ENCODE results near the gene DHX30.
"Not testable (repeated sequence)": the region's sequence is repeated elsewhere in the genome, so short reads cannot be mapped to it uniquely, and the experiment has no call there.

DHX30 gene, protein sequence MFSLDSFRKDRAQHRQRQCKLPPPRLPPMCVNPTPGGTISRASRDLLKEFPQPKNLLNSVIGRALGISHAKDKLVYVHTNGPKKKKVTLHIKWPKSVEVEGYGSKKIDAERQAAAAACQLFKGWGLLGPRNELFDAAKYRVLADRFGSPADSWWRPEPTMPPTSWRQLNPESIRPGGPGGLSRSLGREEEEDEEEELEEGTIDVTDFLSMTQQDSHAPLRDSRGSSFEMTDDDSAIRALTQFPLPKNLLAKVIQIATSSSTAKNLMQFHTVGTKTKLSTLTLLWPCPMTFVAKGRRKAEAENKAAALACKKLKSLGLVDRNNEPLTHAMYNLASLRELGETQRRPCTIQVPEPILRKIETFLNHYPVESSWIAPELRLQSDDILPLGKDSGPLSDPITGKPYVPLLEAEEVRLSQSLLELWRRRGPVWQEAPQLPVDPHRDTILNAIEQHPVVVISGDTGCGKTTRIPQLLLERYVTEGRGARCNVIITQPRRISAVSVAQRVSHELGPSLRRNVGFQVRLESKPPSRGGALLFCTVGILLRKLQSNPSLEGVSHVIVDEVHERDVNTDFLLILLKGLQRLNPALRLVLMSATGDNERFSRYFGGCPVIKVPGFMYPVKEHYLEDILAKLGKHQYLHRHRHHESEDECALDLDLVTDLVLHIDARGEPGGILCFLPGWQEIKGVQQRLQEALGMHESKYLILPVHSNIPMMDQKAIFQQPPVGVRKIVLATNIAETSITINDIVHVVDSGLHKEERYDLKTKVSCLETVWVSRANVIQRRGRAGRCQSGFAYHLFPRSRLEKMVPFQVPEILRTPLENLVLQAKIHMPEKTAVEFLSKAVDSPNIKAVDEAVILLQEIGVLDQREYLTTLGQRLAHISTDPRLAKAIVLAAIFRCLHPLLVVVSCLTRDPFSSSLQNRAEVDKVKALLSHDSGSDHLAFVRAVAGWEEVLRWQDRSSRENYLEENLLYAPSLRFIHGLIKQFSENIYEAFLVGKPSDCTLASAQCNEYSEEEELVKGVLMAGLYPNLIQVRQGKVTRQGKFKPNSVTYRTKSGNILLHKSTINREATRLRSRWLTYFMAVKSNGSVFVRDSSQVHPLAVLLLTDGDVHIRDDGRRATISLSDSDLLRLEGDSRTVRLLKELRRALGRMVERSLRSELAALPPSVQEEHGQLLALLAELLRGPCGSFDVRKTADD

DNA sequence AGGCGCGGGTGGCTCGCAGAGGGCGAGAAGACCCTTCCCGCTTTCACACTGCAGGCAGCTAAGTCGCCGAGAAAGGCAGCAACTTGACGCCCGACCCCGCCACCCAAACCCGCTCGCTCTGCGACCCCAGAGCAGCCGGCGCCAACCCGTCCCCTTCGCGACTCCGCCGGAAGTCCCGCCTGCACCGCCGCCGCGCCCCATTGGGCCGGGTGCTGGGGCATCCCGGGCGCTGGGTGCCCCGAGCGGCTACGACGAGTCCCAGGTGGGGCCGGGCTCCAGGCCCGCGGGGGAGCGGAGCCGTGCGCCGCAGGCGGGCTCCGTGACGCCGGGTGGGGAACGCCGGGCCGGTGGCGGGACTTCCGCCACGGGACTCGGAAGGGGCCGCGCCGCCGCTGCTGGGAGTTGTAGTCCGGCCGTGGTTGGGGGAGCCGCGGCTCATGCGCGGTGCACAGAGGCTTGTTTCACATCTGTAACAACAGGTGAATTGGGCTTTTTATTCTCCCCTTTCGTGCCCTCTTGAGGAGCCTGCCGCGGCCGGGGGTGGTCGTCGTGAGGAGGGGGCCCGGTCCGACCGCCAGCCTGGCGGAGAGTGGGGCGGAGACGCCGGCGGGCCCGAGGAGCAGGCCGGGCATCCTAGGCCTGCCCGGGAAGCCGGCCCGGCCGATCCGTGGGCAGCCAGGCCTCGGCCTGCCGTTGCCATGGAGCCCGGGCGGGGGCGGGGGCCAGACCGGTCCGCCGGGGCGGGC is at the start of gene DHX30:
TSS of gene DHX30 (plus strand) at position 405 of the 746 bp plus-strand sequence. CDS start 7,546 bp downstream, outside the sequence.
- peak within 1 kb of the TSS; percentile 99 for H3K27ac ChIP-seq
- ChIA-PET POLR2A (ENCODE audit: low non-redundant PET) (no interaction called here), CTCF (interaction anchor here (0.6 kb wide), 2 partner anchors 18 to 196 kb away, joined by 4 to 6 read pairs; no protein-coding TSS in a partner anchor)
- TF ChIP-seq, protein P1, sequence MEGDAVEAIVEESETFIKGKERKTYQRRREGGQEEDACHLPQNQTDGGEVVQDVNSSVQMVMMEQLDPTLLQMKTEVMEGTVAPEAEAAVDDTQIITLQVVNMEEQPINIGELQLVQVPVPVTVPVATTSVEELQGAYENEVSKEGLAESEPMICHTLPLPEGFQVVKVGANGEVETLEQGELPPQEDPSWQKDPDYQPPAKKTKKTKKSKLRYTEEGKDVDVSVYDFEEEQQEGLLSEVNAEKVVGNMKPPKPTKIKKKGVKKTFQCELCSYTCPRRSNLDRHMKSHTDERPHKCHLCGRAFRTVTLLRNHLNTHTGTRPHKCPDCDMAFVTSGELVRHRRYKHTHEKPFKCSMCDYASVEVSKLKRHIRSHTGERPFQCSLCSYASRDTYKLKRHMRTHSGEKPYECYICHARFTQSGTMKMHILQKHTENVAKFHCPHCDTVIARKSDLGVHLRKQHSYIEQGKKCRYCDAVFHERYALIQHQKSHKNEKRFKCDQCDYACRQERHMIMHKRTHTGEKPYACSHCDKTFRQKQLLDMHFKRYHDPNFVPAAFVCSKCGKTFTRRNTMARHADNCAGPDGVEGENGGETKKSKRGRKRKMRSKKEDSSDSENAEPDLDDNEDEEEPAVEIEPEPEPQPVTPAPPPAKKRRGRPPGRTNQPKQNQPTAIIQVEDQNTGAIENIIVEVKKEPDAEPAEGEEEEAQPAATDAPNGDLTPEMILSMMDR (conservative IDR thresholded peaks at IDR 0.05; ENCODE audit: low read depth) = no peak
- peak; percentile 74 for DNase-seq (ENCODE audit: low spot score)

DNA sequence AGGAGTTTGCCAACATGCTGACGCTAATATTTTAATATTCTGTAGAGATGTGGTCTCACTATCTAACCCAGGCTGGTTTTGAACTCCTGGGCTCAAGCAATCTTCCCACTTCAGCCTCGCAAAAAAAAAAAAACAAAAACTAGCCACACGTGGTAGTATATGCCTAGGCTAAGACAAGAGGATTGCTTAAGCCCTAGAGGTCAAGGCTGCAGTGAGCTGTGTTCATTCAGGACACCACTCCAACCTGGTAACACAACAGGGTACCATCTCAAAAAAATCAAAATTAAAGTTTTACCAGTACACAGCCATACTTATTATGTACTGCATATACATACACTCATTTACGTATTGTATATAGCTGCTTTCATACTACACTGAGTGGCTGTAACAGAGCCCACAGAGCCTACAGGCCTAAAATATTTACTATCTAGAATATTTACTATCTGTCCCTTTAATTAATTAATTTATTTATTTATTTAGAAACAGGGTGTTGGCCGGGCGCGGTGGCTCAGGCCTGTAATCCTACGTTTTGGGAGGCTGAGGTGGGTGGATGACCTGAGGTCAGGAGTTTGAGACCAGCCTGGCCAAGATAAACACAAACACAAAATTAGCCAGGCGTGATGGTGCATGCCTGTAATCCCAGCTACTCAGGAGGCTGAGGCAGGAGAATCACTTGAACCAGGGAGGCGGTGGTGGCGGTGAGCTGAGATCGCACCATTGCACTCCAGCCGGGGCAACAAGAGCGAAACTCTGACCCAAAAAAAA is 44.5 kb upstream of the DHX30 start:
- H3K27ac ChIP-seq = peak overlapping the region; percentile 46
- TF ChIP-seq, protein P1 (conservative IDR thresholded peaks at IDR 0.05; ENCODE audit: low read depth) = no peak
- ChIA-PET POLR2A (ENCODE audit: low non-redundant PET) (no interaction called here), CTCF (no interaction called here)
- DNase-seq (ENCODE audit: low spot score) = no peak

DNA sequence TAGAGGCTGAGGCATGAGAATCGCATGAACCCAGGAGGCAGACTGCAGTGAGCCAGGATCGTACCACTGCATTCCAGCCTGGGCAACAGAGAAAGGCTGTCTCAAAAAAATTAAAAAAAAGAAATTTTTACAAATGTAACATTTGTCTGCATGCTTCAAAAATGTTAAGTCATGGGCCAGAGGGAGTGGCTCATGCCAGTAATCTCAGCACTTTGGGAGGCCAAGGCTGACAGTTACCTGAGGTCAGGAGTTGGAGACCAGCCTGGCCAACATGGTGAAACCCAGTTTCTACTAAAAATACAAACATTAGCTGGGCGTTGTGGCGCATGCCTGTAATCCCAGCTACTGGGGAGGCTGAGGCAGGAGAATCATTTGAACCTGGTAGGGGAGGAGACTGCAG is 42.7 kb upstream of the DHX30 start:
- ChIA-PET POLR2A (ENCODE audit: low non-redundant PET) (interaction anchor here (0.7 kb wide), 1 partner anchor 212 kb away, joined by 4 read pairs; no protein-coding TSS in a partner anchor), CTCF (interaction anchor here (0.7 kb wide), 1 partner anchor 1336 kb away, joined by 3 read pairs; no protein-coding TSS in a partner anchor)
- not testable (repeated sequence) for DNase-seq (ENCODE audit: low spot score)
- peak overlapping the region; percentile 29 for H3K27ac ChIP-seq

DNA sequence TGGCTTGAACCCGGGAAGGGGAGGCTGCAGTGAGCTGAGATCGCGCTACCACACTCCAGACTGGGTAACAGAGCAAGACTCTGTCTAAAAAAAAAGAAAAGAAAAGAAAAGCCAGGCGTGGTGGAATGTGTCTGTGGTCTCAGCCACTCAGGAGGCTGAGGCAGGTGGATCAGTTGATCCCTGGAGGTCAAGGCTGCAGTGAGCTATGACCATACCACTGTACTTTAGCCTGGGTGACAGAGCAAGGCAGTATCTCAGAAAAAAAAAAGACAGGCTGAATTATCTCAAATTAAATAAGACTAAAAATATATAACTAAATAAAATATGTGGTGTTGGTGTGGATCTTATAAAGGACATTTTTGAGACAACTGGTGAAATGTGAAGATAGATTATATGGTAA is 41.9 kb upstream of the DHX30 start:
- TF ChIP-seq, protein P1 (conservative IDR thresholded peaks at IDR 0.05; ENCODE audit: low read depth) = no peak
- ChIA-PET POLR2A (ENCODE audit: low non-redundant PET) (no interaction called here), CTCF (no interaction called here)
- H3K27ac ChIP-seq = no peak overlapping the region
- DNase-seq (ENCODE audit: low spot score) = no peak

DNA sequence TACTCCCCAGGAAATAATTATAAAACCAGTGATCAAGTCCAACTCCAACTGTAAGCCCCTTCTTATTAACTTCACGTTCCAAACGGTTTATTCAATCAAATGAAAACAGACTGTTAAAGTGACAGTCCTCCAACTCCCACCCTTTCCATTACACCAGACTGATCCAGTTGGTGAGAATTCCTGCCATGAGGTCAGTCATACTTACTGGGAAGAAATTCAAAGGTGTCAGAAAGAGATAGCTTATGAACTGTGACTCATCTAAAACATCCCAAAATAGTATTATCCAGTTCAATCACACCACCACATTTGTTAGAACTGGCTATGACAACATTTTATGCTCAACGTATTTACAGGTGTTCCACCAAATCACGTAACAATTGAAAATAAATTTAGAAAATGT is 40.7 kb upstream of the DHX30 start:
- ChIA-PET CTCF (interaction anchor here (0.6 kb wide), 1 partner anchor 137 kb away, joined by 3 read pairs; no protein-coding TSS in a partner anchor), POLR2A (ENCODE audit: low non-redundant PET) (no interaction called here)
- H3K27ac ChIP-seq = peak overlapping the region; percentile 39; the same call in 1 of the 2 replicates
- no peak for DNase-seq (ENCODE audit: low spot score)
- TF ChIP-seq, protein P1 (conservative IDR thresholded peaks at IDR 0.05; ENCODE audit: low read depth) = no peak

DNA sequence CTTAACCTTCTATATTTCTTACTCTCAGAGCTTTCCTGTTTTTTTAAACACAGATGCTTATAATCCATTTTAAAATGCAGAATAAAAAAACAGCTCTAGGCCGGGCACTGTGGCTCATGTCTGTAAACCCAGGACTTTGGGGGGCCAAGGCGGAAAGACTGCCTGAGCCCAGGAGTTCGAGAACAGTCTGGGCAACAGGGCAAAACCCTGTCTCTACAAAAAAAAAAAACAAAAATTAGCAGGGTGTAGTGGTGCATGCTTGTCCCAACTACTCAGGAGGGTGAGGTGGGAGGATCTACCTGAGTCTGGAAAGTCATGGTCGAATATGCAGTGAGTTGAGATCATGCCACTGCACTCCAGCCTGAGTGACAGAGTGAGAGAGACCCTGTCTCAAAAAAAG is 36.8 kb upstream of the DHX30 start:
- no peak overlapping the region for H3K27ac ChIP-seq
- TF ChIP-seq, protein P1 (conservative IDR thresholded peaks at IDR 0.05; ENCODE audit: low read depth) = no peak
- ChIA-PET POLR2A (ENCODE audit: low non-redundant PET) (no interaction called here), CTCF (no interaction called here)
- DNase-seq (ENCODE audit: low spot score) = no peak

Data from RWPE1 (cell line).